Measurements from ENCODE around the gene RPP30. TPM values are rescaled to one million over a fixed set of nuclear protein-coding genes. Genes with fewer than 3 reads are reported as not detected.
A peak's percentile ranks its signal among the peaks of the same experiment; 100 is the strongest.
"Not testable (repeated sequence)": the region's sequence is repeated elsewhere in the genome, so short reads cannot be mapped to it uniquely, and the experiment has no call there.

RPP30 gene
- total and polyA plus RNA-seq, 2 experiments from 2014 or later: 31.3 to 54.6 TPM

GRCh38 chr10:90939648-90940047 lies 67.9 kb downstream of the RPP30 start:
- Histone ChIP-seq H3K4me3 (no peak overlapping the region), H3F3A (ENCODE audit: insufficient read depth) (peaks cover 10% of the 10 kb centered on the region; the same call in 1 of the 2 replicates), H4K20me1 (ENCODE audit: insufficient read depth) (no peaks in the 10 kb centered on the region), H3K27ac (no peak overlapping the region), H2AFZ (no peak overlapping the region), H3K79me2 (ENCODE audit: insufficient read depth) (no peaks in the 10 kb centered on the region), H3K36me3 (ENCODE audit: low read depth) (no peaks in the 10 kb centered on the region), H3K27me3 (replicated peaks; ENCODE audit: insufficient read depth) (no peaks in the 10 kb centered on the region), H3K9me2 (ENCODE audit: insufficient read depth) (no peaks in the 10 kb centered on the region), H3K4me1 (ENCODE audit: insufficient read depth) (peaks cover 14% of the 10 kb centered on the region), H3K9me3 (ENCODE audit: low read depth) (no peaks in the 10 kb centered on the region), H3K9ac (no peak overlapping the region), H3K4me2 (ENCODE audit: unreplicated experiment) (no peak overlapping the region)
- in situ Hi-C loops (cut with MboI): no loop called here
- TF ChIP-seq EZH2 (IDR thresholded peaks at IDR 0.05; ENCODE audit: insufficient read depth, poor library complexity, severe bottlenecking) (no peak), EZH2phosphoT487 (IDR thresholded peaks at IDR 0.05; ENCODE audit: insufficient read depth, low read depth) (no peak)
- no peak for DNase-seq
- WGBS, 2 experiments (ENCODE audit: low coverage in 1 of 2, low lambda C conversion rate in 2 of 2, missing lambda C conversion rate in 2 of 2): 79 to 83% methylated on average over 6 of the region's 6 CpGs

- not testable (repeated sequence) for H3F3A ChIP-seq (ENCODE audit: insufficient read depth); DNase-seq
- WGBS, 2 experiments (ENCODE audit: low coverage in 1 of 2, low lambda C conversion rate in 2 of 2, missing lambda C conversion rate in 2 of 2): 32 to 40% methylated on average over 3 of the region's 3 CpGs
These were observed 71.2 kb downstream of the RPP30 start for GRCh38 chr10:90942980-90943379.

GRCh38 chr10:90944749-90945148 lies 73.0 kb downstream of the RPP30 start:
- Histone ChIP-seq H3K9me2 (ENCODE audit: insufficient read depth) (no peaks in the 10 kb centered on the region), H3K9me3 (ENCODE audit: low read depth) (no peaks in the 10 kb centered on the region), H3K27ac (no peak overlapping the region), H3K4me2 (ENCODE audit: unreplicated experiment) (no peak overlapping the region), H3K36me3 (ENCODE audit: low read depth) (no peaks in the 10 kb centered on the region), H3K4me1 (ENCODE audit: insufficient read depth) (peaks cover 17% of the 10 kb centered on the region), H3K4me3 (no peak overlapping the region), H2AFZ (no peak overlapping the region), H3K9ac (no peak overlapping the region), H3K79me2 (ENCODE audit: insufficient read depth) (no peaks in the 10 kb centered on the region), H4K20me1 (ENCODE audit: insufficient read depth) (no peaks in the 10 kb centered on the region), H3F3A (ENCODE audit: insufficient read depth) (0 out of 2 replicates have a peak, but pooled peaks cover 8% of the 10 kb centered on the region), H3K27me3 (replicated peaks; ENCODE audit: insufficient read depth) (no peaks in the 10 kb centered on the region)
- TF ChIP-seq EZH2 (IDR thresholded peaks at IDR 0.05; ENCODE audit: insufficient read depth, poor library complexity, severe bottlenecking) (no peak), EZH2phosphoT487 (IDR thresholded peaks at IDR 0.05; ENCODE audit: insufficient read depth, low read depth) (no peak)
- DNase-seq: no peak
- in situ Hi-C loops (cut with MboI): no loop called here
- 0 to 6% methylated on average over 1 of the region's 1 CpG for WGBS, 2 experiments (ENCODE audit: low coverage in 1 of 2, low lambda C conversion rate in 2 of 2, missing lambda C conversion rate in 2 of 2)

More at GRCh38 chr10:90942980-90943379, 71.2 kb downstream of the RPP30 start:
- H3K27ac ChIP-seq; H3K4me3 ChIP-seq; H3K36me3 ChIP-seq (ENCODE audit: low read depth); H3K9ac ChIP-seq; in situ Hi-C loops (cut with MboI); H4K20me1 ChIP-seq (ENCODE audit: insufficient read depth); H3K27me3 ChIP-seq (replicated peaks; ENCODE audit: insufficient read depth); H2AFZ ChIP-seq; H3K9me3 ChIP-seq (ENCODE audit: low read depth); H3K79me2 ChIP-seq (ENCODE audit: insufficient read depth); H3K4me2 ChIP-seq (ENCODE audit: unreplicated experiment); H3K9me2 ChIP-seq (ENCODE audit: insufficient read depth): not testable (repeated sequence)
- H3K4me1 ChIP-seq (ENCODE audit: insufficient read depth): peaks cover 17% of the 10 kb centered on the region

- no peak overlapping the region; the same call in 1 of the 2 replicates for H3K27ac ChIP-seq
- H3K9ac ChIP-seq: no peak overlapping the region
- H3K9me3 ChIP-seq (ENCODE audit: low read depth): no peaks in the 10 kb centered on the region
- DNase-seq: peak; percentile 41
- peaks cover 17% of the 10 kb centered on the region for H3K4me1 ChIP-seq (ENCODE audit: insufficient read depth)
- H3F3A ChIP-seq (ENCODE audit: insufficient read depth): 0 out of 2 replicates have a peak, but pooled peaks cover 8% of the 10 kb centered on the region
- in situ Hi-C loops (cut with MboI): no loop called here
- no peaks in the 10 kb centered on the region for H3K79me2 ChIP-seq (ENCODE audit: insufficient read depth)
- H4K20me1 ChIP-seq (ENCODE audit: insufficient read depth): no peaks in the 10 kb centered on the region
- TF ChIP-seq EZH2phosphoT487 (IDR thresholded peaks at IDR 0.05; ENCODE audit: insufficient read depth, low read depth) (no peak), EZH2 (IDR thresholded peaks at IDR 0.05; ENCODE audit: insufficient read depth, poor library complexity, severe bottlenecking) (no peak)
- H3K4me2 ChIP-seq (ENCODE audit: unreplicated experiment): no peak overlapping the region
- H3K27me3 ChIP-seq (replicated peaks; ENCODE audit: insufficient read depth): no peaks in the 10 kb centered on the region
- 94 to 97% methylated on average over 4 of the region's 4 CpGs for WGBS, 2 experiments (ENCODE audit: low coverage in 1 of 2, low lambda C conversion rate in 2 of 2, missing lambda C conversion rate in 2 of 2)
- H3K4me3 ChIP-seq: no peak overlapping the region
- no peak overlapping the region for H2AFZ ChIP-seq
- H3K9me2 ChIP-seq (ENCODE audit: insufficient read depth): no peaks in the 10 kb centered on the region
- H3K36me3 ChIP-seq (ENCODE audit: low read depth): no peaks in the 10 kb centered on the region
These were observed 73.8 kb downstream of the RPP30 start for GRCh38 chr10:90945491-90946070.

Measured in GM23248 (cell line).